DND-41 (cell line): ENCODE results near the gene ADH5.

Experiments used
- ATAC-seq: fragments of 200-7000 bp; cut with Tn5 transposase; 3 replicates; pipeline ENCODE4 v1.9.1; 2021; ENCODE audit warnings: low read depth; ENCODE audit not compliant: insufficient read depth
- DNase-seq: peaks from one replicate; pipeline ENCODE4 v3.0.0-alpha.2; 2020
- H2AFZ ChIP-seq: 2 replicates; pipeline ENCODE4 v1.6.0; 2012; ENCODE audit warnings: low read depth, low read length
- H3K27ac ChIP-seq: 2 replicates; pipeline ENCODE4 v1.5.1; 2012; ENCODE audit warnings: low read length, inconsistent platforms
- H3K27me3 ChIP-seq: fragments of 200-600 bp; sonication (generic); 2 replicates; pipeline ENCODE4 v1.6.0; 2012; ENCODE audit warnings: low read length, mild to moderate bottlenecking, inconsistent platforms; ENCODE audit not compliant: insufficient read depth, poor library complexity
- H3K36me3 ChIP-seq: 2 replicates; pipeline ENCODE4 v1.5.1; 2012; ENCODE audit warnings: low read length, inconsistent platforms; ENCODE audit not compliant: insufficient read depth
- H3K4me1 ChIP-seq: 2 replicates; pipeline ENCODE4 v1.5.1; 2012; ENCODE audit warnings: mild to moderate bottlenecking, low read length; ENCODE audit not compliant: insufficient read depth
- H3K4me2 ChIP-seq: 2 replicates; pipeline ENCODE4 v1.6.0; 2012; ENCODE audit warnings: mild to moderate bottlenecking, moderate library complexity, low read length, inconsistent platforms; ENCODE audit not compliant: insufficient read depth
- H3K4me3 ChIP-seq, 2 experiments: fragments of 200-600 bp in 1 of 2; shearing (Covaris generic) in 1 of 2; 2 replicates each; pipeline ENCODE4 v1.5.1; 2012 to 2016; ENCODE audit warnings: inconsistent platforms in 2 of 2, low read length in 2 of 2, mild to moderate bottlenecking in 2 of 2, low read depth in 1 of 2, moderate library complexity in 1 of 2
- H3K79me2 ChIP-seq: 2 replicates; pipeline ENCODE4 v1.6.0; 2012; ENCODE audit warnings: low read length, inconsistent platforms; ENCODE audit not compliant: insufficient read depth
- H3K9ac ChIP-seq: 2 replicates; pipeline ENCODE4 v1.6.0; 2012; ENCODE audit warnings: low read depth, mild to moderate bottlenecking, inconsistent platforms, low read length, moderate library complexity
- H3K9me3 ChIP-seq: 2 replicates; pipeline ENCODE4 v1.5.1; 2012; ENCODE audit warnings: low read length, moderate library complexity, mild to moderate bottlenecking, inconsistent platforms; ENCODE audit not compliant: insufficient read depth, severe bottlenecking
- H4K20me1 ChIP-seq: 2 replicates; pipeline ENCODE4 v1.6.0; 2012; ENCODE audit warnings: low read length; ENCODE audit not compliant: insufficient read depth
- CTCF ChIP-seq: IDR thresholded peaks from 2 replicates; pipeline ENCODE4 v1.5.1; 2012; ENCODE audit warnings: borderline replicate concordance, low read length, moderate library complexity, mild to moderate bottlenecking; ENCODE audit not compliant: poor library complexity, severe bottlenecking; ENCODE audit errors: extremely low read depth
- EZH2 ChIP-seq: IDR thresholded peaks from 3 replicates; pipeline ENCODE4 v1.6.1; 2012; ENCODE audit warnings: borderline replicate concordance, low read depth, mild to moderate bottlenecking, moderate library complexity, low read length, inconsistent platforms; ENCODE audit not compliant: severe bottlenecking

ADH5 gene

GRCh38 chr4:99061048-99061700, 27.4 kb downstream of the ADH5 start:
- Histone ChIP-seq H3K27ac (no peak overlapping the region), H3K9ac (no peak overlapping the region), H2AFZ (no peak overlapping the region), H4K20me1 (0 out of 2 replicates have a peak, but pooled peaks cover 2% of the 10 kb centered on the region), H3K79me2 (no peaks in the 10 kb centered on the region), H3K27me3 (no peaks in the 10 kb centered on the region), H3K4me3 (no peak overlapping the region), H3K4me1 (no peaks in the 10 kb centered on the region), H3K4me2 (no peak overlapping the region), H3K9me3 (no peaks in the 10 kb centered on the region), H3K36me3 (peaks cover 58% of the 10 kb centered on the region)
- TF ChIP-seq CTCF (no peak), EZH2 (no peak)
- DNase-seq (no peak), ATAC-seq (no peak)

- H3K4me1 ChIP-seq = peaks cover 6% of the 10 kb centered on the region
- no peak for DNase-seq
- no peak overlapping the region for H2AFZ ChIP-seq
- H3K4me3 ChIP-seq = no peak overlapping the region
- peaks cover 57% of the 10 kb centered on the region for H3K36me3 ChIP-seq
- no peaks in the 10 kb centered on the region for H3K9me3 ChIP-seq
- H3K79me2 ChIP-seq = no peaks in the 10 kb centered on the region
- ATAC-seq = no peak
- TF ChIP-seq EZH2 (no peak), CTCF (no peak)
- H4K20me1 ChIP-seq = 0 out of 2 replicates have a peak, but pooled peaks cover 2% of the 10 kb centered on the region
- no peak overlapping the region for H3K27ac ChIP-seq
- no peaks in the 10 kb centered on the region for H3K27me3 ChIP-seq
- H3K4me2 ChIP-seq = no peak overlapping the region
- H3K9ac ChIP-seq = no peak overlapping the region
Observed at GRCh38 chr4:99059550-99059949, 29.0 kb downstream of the ADH5 start.

GRCh38 chr4:99058228-99058627, 30.4 kb downstream of the ADH5 start:
- no peak for ATAC-seq
- Histone ChIP-seq H3K27me3 (no peaks in the 10 kb centered on the region), H3K4me3 (no peak overlapping the region), H2AFZ (no peak overlapping the region), H3K79me2 (no peaks in the 10 kb centered on the region), H3K36me3 (peaks cover 58% of the 10 kb centered on the region), H3K4me2 (no peak overlapping the region), H3K9ac (no peak overlapping the region), H3K4me1 (peaks cover 6% of the 10 kb centered on the region), H4K20me1 (0 out of 2 replicates have a peak, but pooled peaks cover 2% of the 10 kb centered on the region), H3K9me3 (no peaks in the 10 kb centered on the region), H3K27ac (no peak overlapping the region)
- DNase-seq = no peak
- TF ChIP-seq CTCF = no peak
- TF ChIP-seq EZH2 = no peak
